ACC112 (cell line): ENCODE results near the gene SYT8.

Source experiments
- H2AFZ ChIP-seq: fragments of 200-600 bp; sonication (generic); one replicate; pipeline ENCODE4 v1.6.0; 2017; ENCODE audit warnings: antibody characterized with exemption, low read length; ENCODE audit not compliant: unreplicated experiment
- H3K27ac ChIP-seq: fragments of 200-600 bp; sonication (generic); 2 replicates; pipeline ENCODE4 v1.5.1; 2014; ENCODE audit warnings: low read depth, mild to moderate bottlenecking, antibody characterized with exemption, low read length, moderate library complexity
- H3K27me3 ChIP-seq: fragments of 200-600 bp; sonication (generic); 2 replicates; pipeline ENCODE4 v1.6.1; 2014; ENCODE audit warnings: mild to moderate bottlenecking, antibody characterized with exemption, low read length, moderate library complexity, mixed read lengths; ENCODE audit not compliant: insufficient read depth
- H3K36me3 ChIP-seq: fragments of 200-600 bp; sonication (generic); 2 replicates; pipeline ENCODE4 v1.6.1; 2016; ENCODE audit warnings: mild to moderate bottlenecking, antibody characterized with exemption, low read length, moderate library complexity, mixed read lengths; ENCODE audit not compliant: insufficient read depth
- H3K4me1 ChIP-seq: fragments of 200-600 bp; sonication (generic); one replicate; pipeline ENCODE4 v1.6.1; 2016; ENCODE audit warnings: low read length, mixed read lengths; ENCODE audit not compliant: insufficient read depth, unreplicated experiment, control insufficient read depth
- H3K4me3 ChIP-seq: fragments of 200-600 bp; sonication (generic); 2 replicates; pipeline ENCODE4 v1.5.1; 2014; ENCODE audit warnings: mild to moderate bottlenecking, low read depth, low read length
- H3K79me2 ChIP-seq: fragments of 200-600 bp; sonication (generic); one replicate; pipeline ENCODE4 v1.6.0; 2016; ENCODE audit warnings: low read length; ENCODE audit not compliant: control insufficient read depth, unreplicated experiment, insufficient read depth

SYT8 gene

GRCh38 chr11:1834062-1834610 is 654 bp upstream of the SYT8 start:
- no peaks in the 10 kb centered on the region for H3K36me3 ChIP-seq
- H3K27me3 ChIP-seq: no peaks in the 10 kb centered on the region
- H3K4me3 ChIP-seq: no peak overlapping the region
- no peak overlapping the region for H2AFZ ChIP-seq
- H3K4me1 ChIP-seq: peaks cover 5% of the 10 kb centered on the region
- H3K27ac ChIP-seq: no peak overlapping the region
- no peaks in the 10 kb centered on the region for H3K79me2 ChIP-seq

GRCh38 chr11:1835671-1836010 is 851 bp downstream of the SYT8 start:
- Histone ChIP-seq H2AFZ (no peak overlapping the region), H3K27ac (no peak overlapping the region), H3K79me2 (no peaks in the 10 kb centered on the region), H3K4me1 (no peaks in the 10 kb centered on the region), H3K4me3 (no peak overlapping the region), H3K27me3 (no peaks in the 10 kb centered on the region), H3K36me3 (no peaks in the 10 kb centered on the region)

- Histone ChIP-seq H3K27me3 (no peaks in the 10 kb centered on the region), H3K27ac (no peak overlapping the region), H3K79me2 (no peaks in the 10 kb centered on the region), H3K4me1 (no peaks in the 10 kb centered on the region), H2AFZ (no peak overlapping the region), H3K36me3 (no peaks in the 10 kb centered on the region), H3K4me3 (no peak overlapping the region)
Observed at GRCh38 chr11:1836011-1836945, 1.5 kb downstream of the SYT8 start.

GRCh38 chr11:1837171-1838076 is 2.6 kb downstream of the SYT8 start:
- Histone ChIP-seq H3K79me2 (no peaks in the 10 kb centered on the region), H3K4me3 (no peak overlapping the region), H3K27ac (no peak overlapping the region), H3K4me1 (no peaks in the 10 kb centered on the region), H3K36me3 (no peaks in the 10 kb centered on the region), H3K27me3 (no peaks in the 10 kb centered on the region), H2AFZ (no peak overlapping the region)

- no peaks in the 10 kb centered on the region for H3K79me2 ChIP-seq
- H3K4me1 ChIP-seq: no peaks in the 10 kb centered on the region
- H3K36me3 ChIP-seq: no peaks in the 10 kb centered on the region
- H2AFZ ChIP-seq: no peak overlapping the region
- H3K27me3 ChIP-seq: no peaks in the 10 kb centered on the region
- no peak overlapping the region for H3K27ac ChIP-seq
- no peak overlapping the region for H3K4me3 ChIP-seq
Observed at GRCh38 chr11:1838077-1838425, 3.3 kb downstream of the SYT8 start.

GRCh38 chr11:1838426-1839144 is 3.8 kb downstream of the SYT8 start, which contains the start of gene TNNI2:
TNNI2 (plus strand) TSS chr11:1838981; CDS start chr11:1839697, 716 bp downstream.
- Histone ChIP-seq H3K4me3 (no peak within 1 kb of the TSS), H3K27ac (no peak within 1 kb of the TSS), H3K79me2 (no peaks in the 10 kb centered on the region), H3K4me1 (no peaks in the 10 kb centered on the region), H3K36me3 (no peaks in the 10 kb centered on the region), H2AFZ (no peak within 1 kb of the TSS), H3K27me3 (no peaks in the 10 kb centered on the region)

GRCh38 chr11:1839204-1839923 is 4.6 kb downstream of the SYT8 start:
- Histone ChIP-seq H3K4me1 (peaks cover 5% of the 10 kb centered on the region), H2AFZ (no peak overlapping the region), H3K27ac (no peak overlapping the region), H3K36me3 (no peaks in the 10 kb centered on the region), H3K79me2 (no peaks in the 10 kb centered on the region), H3K27me3 (no peaks in the 10 kb centered on the region), H3K4me3 (no peak overlapping the region)

- Histone ChIP-seq H3K4me1 (peaks cover 13% of the 10 kb centered on the region), H3K27ac (no peak overlapping the region)
Observed at GRCh38 chr11:1839924-1840779, 5.4 kb downstream of the SYT8 start.

GRCh38 chr11:1840780-1841480 is 6.1 kb downstream of the SYT8 start:
- no peaks in the 10 kb centered on the region for H3K27me3 ChIP-seq
- H3K4me1 ChIP-seq: peaks cover 13% of the 10 kb centered on the region
- no peak overlapping the region for H3K4me3 ChIP-seq
- H2AFZ ChIP-seq: no peak overlapping the region
- H3K27ac ChIP-seq: no peak overlapping the region
- no peaks in the 10 kb centered on the region for H3K36me3 ChIP-seq
- no peaks in the 10 kb centered on the region for H3K79me2 ChIP-seq

More at GRCh38 chr11:1839924-1840779, 5.4 kb downstream of the SYT8 start:
- Histone ChIP-seq H3K4me3 (no peak overlapping the region), H3K36me3 (no peaks in the 10 kb centered on the region), H2AFZ (no peak overlapping the region), H3K27me3 (no peaks in the 10 kb centered on the region), H3K79me2 (no peaks in the 10 kb centered on the region)
